Upper lobe of left lung (tissue), 6 donors: ENCODE data around the gene KIRREL3. TPM values are rescaled to one million over a fixed set of nuclear protein-coding genes. Genes with fewer than 3 reads are reported as not detected.

Source experiments
- ATAC-seq, 2 donors: fragments of 200-7000 bp; cut with Tn5 transposase; one replicate each; pipeline ENCODE4 v1.9.1; 2022; ENCODE audit warnings: mild to moderate bottlenecking in 2 of 2, moderate library complexity in 2 of 2; ENCODE audit not compliant: low FRiP score in 2 of 2
- DNase-seq, 2 donors: peaks; one replicate each; pipeline ENCODE4 v3.0.0-alpha.2; 2019 to 2020
- H3K27ac ChIP-seq, 4 donors: fragments of 200-600 bp; sonication (generic); one replicate each; pipeline ENCODE4 v1.5.1; 2016 to 2019
- H3K27me3 ChIP-seq, 4 donors: fragments of 200-600 bp; sonication (generic); one replicate each; pipeline ENCODE4 v1.5.1; 2017 to 2019
- H3K36me3 ChIP-seq, 4 donors: fragments of 200-600 bp; sonication (generic); one replicate each; pipeline ENCODE4 v1.5.1; 2016 to 2019
- H3K4me1 ChIP-seq, 4 donors: fragments of 200-600 bp; sonication (generic); one replicate each; pipeline ENCODE4 v1.5.1; 2018 to 2019
- H3K4me3 ChIP-seq, 4 donors: fragments of 200-600 bp; sonication (generic); one replicate each; pipeline ENCODE4 v1.5.1; 2017 to 2019; ENCODE audit warnings: mild to moderate bottlenecking in 2 of 4, moderate library complexity in 1 of 4
- H3K9me3 ChIP-seq, 4 donors: fragments of 200-600 bp; sonication (generic); one replicate each; pipeline ENCODE4 v1.5.1; 2018 to 2019
- CTCF ChIP-seq, 6 experiments: fragments of 450-650 bp in 4 of 6; fragments of 200-600 bp in 2 of 6; sonication (generic) in 2 of 6; IDR thresholded peaks; one replicate each; pipeline ENCODE4 v1.5.1; 2016 to 2019; ENCODE audit warnings: antibody characterized with exemption in 6 of 6
- EP300 ChIP-seq, 4 donors: sonication (generic); formaldehyde crosslinking; IDR thresholded peaks; one replicate each; pipeline ENCODE4 v1.5.1; 2017; ENCODE audit warnings: antibody characterized with exemption in 4 of 4, control low read depth in 2 of 4
- POLR2A ChIP-seq, 4 donors: fragments of 450-650 bp; IDR thresholded peaks; one replicate each; pipeline ENCODE4 v1.5.1; 2016 to 2017; ENCODE audit warnings: antibody characterized with exemption in 4 of 4, mild to moderate bottlenecking in 2 of 4
- POLR2AphosphoS5 ChIP-seq, 2 donors: sonication (generic); formaldehyde crosslinking; IDR thresholded peaks; one replicate each; pipeline ENCODE4 v1.5.1; 2017; ENCODE audit warnings: antibody characterized with exemption in 2 of 2
- WGBS, 2 donors: methylation state at CpG; one replicate each; pipeline ENCODE4 v1.1.5; 2017 to 2018; 5-methylcytosine and 5-hydroxymethylcytosine counted together
- total RNA-seq, 6 donors: library from RNA; depleted of rRNA in 4 of 6; stranded (reverse); fragments of >200 nt in 4 of 6; gene quantifications; one replicate each; pipeline versions ENCODE4 v1.1.0 to v1.2.1, GENCODE V29; 2016 to 2021
- donor health status: DM: no; HTN: no; CAD: no; lungs with moderate emphysema.
- donor health status: DM: no; HTN: yes; CAD: no; lungs with severe emphysema.

The KIRREL3 gene
- total RNA-seq, 6 donors from 2014 or later: 0.22 to 0.24 TPM; not detected in 4

DNA sequence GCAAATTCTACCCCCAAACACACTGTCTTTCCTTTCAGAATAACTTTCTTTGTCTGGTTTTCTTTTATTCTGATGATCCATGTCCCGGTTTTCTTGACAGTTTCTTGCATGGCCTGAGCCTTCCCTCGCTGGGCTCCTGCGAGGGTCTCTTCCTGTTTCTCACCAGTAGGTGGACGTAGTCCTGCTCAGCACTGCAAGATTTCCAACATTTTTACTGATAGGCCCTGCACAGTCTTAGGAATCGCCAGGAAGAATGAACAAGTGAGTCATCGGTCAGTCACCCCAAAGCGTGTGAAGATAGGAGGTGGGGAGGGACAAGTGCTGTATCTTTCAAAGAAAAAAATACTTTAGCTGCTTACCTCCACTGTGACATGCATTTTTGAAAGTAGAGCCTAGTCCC lies 16.9 kb upstream of the KIRREL3 start:
- DNase-seq (no peak), ATAC-seq (peak in 1 of 2 donors; percentile 38)
- no peaks in the 10 kb centered on the region for H3K36me3 ChIP-seq
- H3K4me3 ChIP-seq: no peak overlapping the region
- H3K27me3 ChIP-seq: no peaks in the 10 kb centered on the region
- WGBS, 2 donors: 61 to 74% methylated on average over 7 of the region's 7 CpGs
- TF ChIP-seq POLR2A (IDR thresholded peaks at IDR 0.05) (no peak), POLR2AphosphoS5 (IDR thresholded peaks at IDR 0.05) (no peak), EP300 (IDR thresholded peaks at IDR 0.05) (no peak), CTCF (IDR thresholded peaks at IDR 0.05) (no peak)
- no peaks in the 10 kb centered on the region for H3K4me1 ChIP-seq
- H3K27ac ChIP-seq: no peak overlapping the region
- H3K9me3 ChIP-seq: no peaks in the 10 kb centered on the region

DNA sequence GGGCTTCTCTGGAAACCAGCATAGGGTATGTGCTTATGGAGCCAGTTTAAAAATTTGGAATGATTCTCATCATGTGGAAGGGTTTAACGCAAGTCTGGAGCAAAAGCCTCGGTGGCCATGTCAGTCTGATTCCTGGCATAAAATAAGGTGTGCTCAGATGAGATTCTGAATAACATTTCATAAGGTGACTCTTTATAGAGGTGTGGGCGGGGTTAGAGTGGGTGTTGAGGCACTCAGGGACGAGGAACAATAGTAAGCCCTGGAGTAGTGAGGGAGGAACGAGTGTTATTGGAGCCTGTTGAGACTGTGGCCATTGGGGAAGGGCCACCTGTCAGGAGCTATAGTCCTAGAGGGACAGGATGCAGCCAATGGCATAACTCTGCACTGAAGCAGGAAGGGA lies 13.0 kb upstream of the KIRREL3 start:
- no peaks in the 10 kb centered on the region for H3K27me3 ChIP-seq
- ATAC-seq (no peak), DNase-seq (no peak)
- 72 to 77% methylated on average over 5 of the region's 5 CpGs for WGBS, 2 donors
- H3K4me3 ChIP-seq: no peak overlapping the region
- no peak overlapping the region for H3K27ac ChIP-seq
- no peaks in the 10 kb centered on the region for H3K4me1 ChIP-seq
- no peaks in the 10 kb centered on the region for H3K36me3 ChIP-seq
- no peaks in the 10 kb centered on the region for H3K9me3 ChIP-seq
- no peak for TF ChIP-seq EP300 (IDR thresholded peaks at IDR 0.05)
- TF ChIP-seq POLR2AphosphoS5 (IDR thresholded peaks at IDR 0.05): no peak
- no peak for TF ChIP-seq POLR2A (IDR thresholded peaks at IDR 0.05)
- TF ChIP-seq CTCF (IDR thresholded peaks at IDR 0.05): no peak

DNA sequence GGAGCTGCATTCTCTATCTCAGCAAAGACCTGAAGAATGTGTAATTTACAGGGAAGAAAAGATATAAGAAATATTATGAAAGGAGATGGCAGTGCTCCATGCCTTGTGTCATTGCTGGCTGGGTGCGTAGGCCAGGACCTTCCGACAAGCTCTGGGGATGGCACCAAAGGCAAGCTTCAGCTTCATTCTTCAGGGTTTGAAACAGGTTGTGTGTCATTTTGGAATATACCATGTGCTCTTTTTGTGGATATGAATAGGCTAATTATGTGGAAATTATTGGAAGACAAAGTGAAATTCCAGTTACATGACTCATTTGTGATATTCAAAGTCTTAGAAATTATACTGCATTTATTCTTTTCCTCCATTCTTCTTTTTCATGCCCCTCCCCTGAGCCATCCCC lies 5.7 kb upstream of the KIRREL3 start:
- 87 to 100% methylated on average over 2 of the region's 2 CpGs for WGBS, 2 donors
- H3K4me3 ChIP-seq: no peak overlapping the region
- no peak for TF ChIP-seq POLR2AphosphoS5 (IDR thresholded peaks at IDR 0.05)
- TF ChIP-seq CTCF (IDR thresholded peaks at IDR 0.05): no peak
- no peak for TF ChIP-seq POLR2A (IDR thresholded peaks at IDR 0.05)
- no peak for TF ChIP-seq EP300 (IDR thresholded peaks at IDR 0.05)
- H3K27ac ChIP-seq: no peak overlapping the region
- H3K9me3 ChIP-seq: no peaks in the 10 kb centered on the region
- DNase-seq (no peak), ATAC-seq (no peak)
- H3K36me3 ChIP-seq: no peaks in the 10 kb centered on the region
- H3K27me3 ChIP-seq: peaks cover 0 to 17% (median 9%) of the 10 kb centered on the region in 4 donors
- H3K4me1 ChIP-seq: peaks cover 0 to 11% (median 6%) of the 10 kb centered on the region in 4 donors

DNA sequence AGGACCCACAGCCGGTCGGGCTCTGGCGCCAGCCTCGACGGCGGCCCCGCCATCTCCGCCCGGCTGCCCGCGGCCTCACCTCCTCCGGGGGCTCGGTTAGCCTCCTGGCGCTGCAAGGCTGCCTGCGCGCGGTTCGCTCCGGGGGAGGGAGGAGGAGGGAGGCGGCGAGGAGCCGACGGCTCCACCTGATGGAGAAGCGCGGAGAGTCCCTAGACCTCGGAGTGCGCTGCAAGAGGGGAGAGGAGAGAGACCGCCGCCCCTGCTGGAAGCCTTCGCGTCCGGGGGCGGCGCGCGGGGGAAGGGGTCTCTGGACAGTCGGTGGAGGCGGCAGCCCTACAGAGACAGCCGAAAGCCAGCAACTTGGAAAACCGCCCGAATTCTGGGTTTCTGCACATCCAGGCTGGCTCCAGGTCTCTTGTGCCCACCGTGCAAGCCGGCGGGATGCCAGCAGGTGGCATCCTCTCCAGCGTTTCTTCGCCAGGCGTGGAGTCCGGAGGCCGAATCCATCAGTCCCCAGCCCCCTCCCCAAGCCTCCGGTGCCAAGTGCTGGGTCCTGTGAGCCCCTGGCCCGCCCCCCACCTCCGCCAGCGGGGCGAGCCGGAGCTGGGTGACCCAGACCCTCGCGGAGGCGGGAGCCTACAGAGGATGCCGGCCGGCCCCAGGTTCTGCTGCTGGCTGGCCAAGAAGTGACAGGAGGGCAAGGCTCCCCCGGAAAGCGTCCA lies 2.9 kb upstream of the KIRREL3 start:
- TF ChIP-seq CTCF (IDR thresholded peaks at IDR 0.05) (peak in 1 of 6 experiments; percentile 9), POLR2AphosphoS5 (IDR thresholded peaks at IDR 0.05) (no peak), EP300 (IDR thresholded peaks at IDR 0.05) (no peak), POLR2A (IDR thresholded peaks at IDR 0.05) (no peak)
- DNase-seq (peak in 1 of 2 donors; percentile 84), ATAC-seq (peak in 1 of 2 donors; percentile 71)
- WGBS, 2 donors: 0% methylated on average over 26 to 32 of the region's 62 CpGs
- Histone ChIP-seq H3K27me3 (peaks cover 0 to 17% (median 9%) of the 10 kb centered on the region in 4 donors), H3K36me3 (no peaks in the 10 kb centered on the region), H3K4me3 (no peak overlapping the region), H3K4me1 (peaks cover 6 to 25% (median 8%) of the 10 kb centered on the region in 4 donors), H3K9me3 (no peaks in the 10 kb centered on the region), H3K27ac (no peak overlapping the region)
